GM23248 (cell line): Measurements from ENCODE around the gene DCLRE1B.

ENCODE experiments used
- EZH2 ChIP-seq: fragments of 200-600 bp; sonication (generic); IDR thresholded peaks from 2 replicates; pipeline ENCODE4 v1.6.1; 2018; ENCODE audit warnings: antibody characterized with exemption, mild to moderate bottlenecking; ENCODE audit not compliant: insufficient read depth, poor library complexity, severe bottlenecking
- EZH2phosphoT487 ChIP-seq: fragments of 200-600 bp; sonication (generic); IDR thresholded peaks from 2 replicates; pipeline ENCODE4 v1.6.1; 2018; ENCODE audit warnings: antibody characterized with exemption, moderate library complexity, mild to moderate bottlenecking, low read depth; ENCODE audit not compliant: insufficient read depth

DNA sequence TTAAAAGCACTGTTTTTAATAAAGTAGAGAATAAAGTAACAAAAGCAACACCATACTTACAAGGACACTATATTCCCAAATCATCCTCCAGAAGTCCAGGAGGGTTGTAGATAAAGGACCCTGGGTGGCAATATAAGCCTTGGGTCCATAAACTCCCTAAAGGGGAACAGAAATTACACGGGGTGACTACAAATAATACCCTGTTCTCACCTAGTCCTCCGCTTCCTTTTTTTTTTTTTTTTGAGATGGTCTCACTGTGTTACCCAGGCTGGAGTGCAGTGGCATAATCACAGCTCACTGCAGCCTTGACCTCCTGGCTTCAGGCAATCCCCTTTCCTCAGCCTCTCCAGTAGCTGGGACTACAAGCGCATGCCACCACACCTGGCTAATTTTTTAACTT lies 46.7 kb upstream of the DCLRE1B start:
- no peak for TF ChIP-seq EZH2
- TF ChIP-seq EZH2phosphoT487, result no peak
